ENCODE measurements around the gene GRID1.

The GRID1 gene

DNA sequence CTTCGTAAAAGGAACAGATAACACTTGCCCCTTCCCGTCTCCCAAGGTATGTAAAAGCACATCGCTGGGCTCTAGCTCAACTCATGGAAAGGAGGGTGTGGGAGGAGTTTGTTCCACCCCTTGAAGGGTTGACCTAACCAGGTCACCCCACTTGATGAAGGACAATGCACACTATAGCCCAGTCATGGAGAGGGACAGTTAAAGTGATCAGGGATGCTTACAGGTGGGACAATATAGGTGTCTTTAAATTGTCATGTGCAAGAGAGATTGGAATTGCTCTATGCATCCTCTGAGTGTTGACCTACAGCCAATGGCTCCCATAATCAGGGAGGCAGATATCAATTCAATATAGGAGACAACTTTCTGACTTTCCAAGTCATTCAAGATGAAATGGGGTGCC lies 448.2 kb downstream of the GRID1 start:
- ChIA-PET CTCF (interaction anchor here (0.6 to 0.7 kb wide), 2 partner anchors 76 to 442 kb away, joined by 3 read pairs; no protein-coding TSS in a partner anchor), POLR2A (no interaction called here)
- H3K4me1 ChIP-seq (ENCODE audit: control insufficient read depth, insufficient read depth, low read length): peaks cover 11% of the 10 kb centered on the region
- TF ChIP-seq ZNF76 (tag by site-specific recombination; IDR thresholded peaks at IDR 0.05; ENCODE audit: borderline replicate concordance, low read depth) (no peak), ZNF169 (tag by site-specific recombination; IDR thresholded peaks at IDR 0.05) (no peak), ZNF19 (tag by site-specific recombination; IDR thresholded peaks at IDR 0.05; ENCODE audit: low read depth) (no peak), ZNF560 (tag by site-specific recombination; IDR thresholded peaks at IDR 0.05; ENCODE audit: borderline replicate concordance) (no peak), ZNF514 (tag by site-specific recombination; IDR thresholded peaks at IDR 0.05) (no peak), BCL11B (tag by site-specific recombination; IDR thresholded peaks at IDR 0.05; ENCODE audit: low read depth) (no peak), ZNF600 (tag by site-specific recombination; IDR thresholded peaks at IDR 0.05) (no peak), ZNF223 (tag by site-specific recombination; IDR thresholded peaks at IDR 0.05) (no peak), GLIS1 (tag by site-specific recombination; IDR thresholded peaks at IDR 0.05) (no peak), GFI1B (tag by site-specific recombination; IDR thresholded peaks at IDR 0.05) (no peak), ZNF596 (tag by site-specific recombination; IDR thresholded peaks at IDR 0.05) (no peak), ZNF112 (tag by site-specific recombination; IDR thresholded peaks at IDR 0.05) (no peak)
- TF ChIP-seq, protein P1, sequence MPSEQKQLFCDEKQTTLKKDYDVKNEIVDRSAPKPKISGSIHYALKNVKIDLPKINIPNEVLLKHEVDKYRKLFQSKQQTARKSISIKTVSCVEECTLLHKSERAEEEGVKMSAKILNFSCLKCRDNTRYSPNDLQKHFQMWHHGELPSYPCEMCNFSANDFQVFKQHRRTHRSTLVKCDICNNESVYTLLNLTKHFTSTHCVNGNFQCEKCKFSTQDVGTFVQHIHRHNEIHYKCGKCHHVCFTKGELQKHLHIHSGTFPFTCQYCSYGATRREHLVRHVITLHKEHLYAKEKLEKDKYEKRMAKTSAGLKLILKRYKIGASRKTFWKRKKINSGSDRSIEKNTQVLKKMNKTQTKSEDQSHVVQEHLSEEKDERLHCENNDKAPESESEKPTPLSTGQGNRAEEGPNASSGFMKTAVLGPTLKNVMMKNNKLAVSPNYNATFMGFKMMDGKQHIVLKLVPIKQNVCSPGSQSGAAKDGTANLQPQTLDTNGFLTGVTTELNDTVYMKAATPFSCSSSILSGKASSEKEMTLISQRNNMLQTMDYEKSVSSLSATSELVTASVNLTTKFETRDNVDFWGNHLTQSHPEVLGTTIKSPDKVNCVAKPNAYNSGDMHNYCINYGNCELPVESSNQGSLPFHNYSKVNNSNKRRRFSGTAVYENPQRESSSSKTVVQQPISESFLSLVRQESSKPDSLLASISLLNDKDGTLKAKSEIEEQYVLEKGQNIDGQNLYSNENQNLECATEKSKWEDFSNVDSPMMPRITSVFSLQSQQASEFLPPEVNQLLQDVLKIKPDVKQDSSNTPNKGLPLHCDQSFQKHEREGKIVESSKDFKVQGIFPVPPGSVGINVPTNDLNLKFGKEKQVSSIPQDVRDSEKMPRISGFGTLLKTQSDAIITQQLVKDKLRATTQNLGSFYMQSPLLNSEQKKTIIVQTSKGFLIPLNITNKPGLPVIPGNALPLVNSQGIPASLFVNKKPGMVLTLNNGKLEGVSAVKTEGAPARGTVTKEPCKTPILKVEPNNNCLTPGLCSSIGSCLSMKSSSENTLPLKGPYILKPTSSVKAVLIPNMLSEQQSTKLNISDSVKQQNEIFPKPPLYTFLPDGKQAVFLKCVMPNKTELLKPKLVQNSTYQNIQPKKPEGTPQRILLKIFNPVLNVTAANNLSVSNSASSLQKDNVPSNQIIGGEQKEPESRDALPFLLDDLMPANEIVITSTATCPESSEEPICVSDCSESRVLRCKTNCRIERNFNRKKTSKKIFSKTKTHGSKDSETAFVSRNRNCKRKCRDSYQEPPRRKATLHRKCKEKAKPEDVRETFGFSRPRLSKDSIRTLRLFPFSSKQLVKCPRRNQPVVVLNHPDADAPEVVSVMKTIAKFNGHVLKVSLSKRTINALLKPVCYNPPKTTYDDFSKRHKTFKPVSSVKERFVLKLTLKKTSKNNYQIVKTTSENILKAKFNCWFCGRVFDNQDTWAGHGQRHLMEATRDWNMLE (tag by site-specific recombination; conservative IDR thresholded peaks at IDR 0.05; ENCODE audit: low read depth): no peak
- TF ChIP-seq, protein P2, sequence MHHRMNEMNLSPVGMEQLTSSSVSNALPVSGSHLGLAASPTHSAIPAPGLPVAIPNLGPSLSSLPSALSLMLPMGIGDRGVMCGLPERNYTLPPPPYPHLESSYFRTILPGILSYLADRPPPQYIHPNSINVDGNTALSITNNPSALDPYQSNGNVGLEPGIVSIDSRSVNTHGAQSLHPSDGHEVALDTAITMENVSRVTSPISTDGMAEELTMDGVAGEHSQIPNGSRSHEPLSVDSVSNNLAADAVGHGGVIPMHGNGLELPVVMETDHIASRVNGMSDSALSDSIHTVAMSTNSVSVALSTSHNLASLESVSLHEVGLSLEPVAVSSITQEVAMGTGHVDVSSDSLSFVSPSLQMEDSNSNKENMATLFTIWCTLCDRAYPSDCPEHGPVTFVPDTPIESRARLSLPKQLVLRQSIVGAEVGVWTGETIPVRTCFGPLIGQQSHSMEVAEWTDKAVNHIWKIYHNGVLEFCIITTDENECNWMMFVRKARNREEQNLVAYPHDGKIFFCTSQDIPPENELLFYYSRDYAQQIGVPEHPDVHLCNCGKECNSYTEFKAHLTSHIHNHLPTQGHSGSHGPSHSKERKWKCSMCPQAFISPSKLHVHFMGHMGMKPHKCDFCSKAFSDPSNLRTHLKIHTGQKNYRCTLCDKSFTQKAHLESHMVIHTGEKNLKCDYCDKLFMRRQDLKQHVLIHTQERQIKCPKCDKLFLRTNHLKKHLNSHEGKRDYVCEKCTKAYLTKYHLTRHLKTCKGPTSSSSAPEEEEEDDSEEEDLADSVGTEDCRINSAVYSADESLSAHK (tag by site-specific recombination; IDR thresholded peaks at IDR 0.05): no peak
- TF ChIP-seq, protein P3, sequence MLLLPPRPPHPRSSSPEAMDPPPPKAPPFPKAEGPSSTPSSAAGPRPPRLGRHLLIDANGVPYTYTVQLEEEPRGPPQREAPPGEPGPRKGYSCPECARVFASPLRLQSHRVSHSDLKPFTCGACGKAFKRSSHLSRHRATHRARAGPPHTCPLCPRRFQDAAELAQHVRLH (tag by site-specific recombination; IDR thresholded peaks at IDR 0.05): no peak
- TF ChIP-seq, protein P4, sequence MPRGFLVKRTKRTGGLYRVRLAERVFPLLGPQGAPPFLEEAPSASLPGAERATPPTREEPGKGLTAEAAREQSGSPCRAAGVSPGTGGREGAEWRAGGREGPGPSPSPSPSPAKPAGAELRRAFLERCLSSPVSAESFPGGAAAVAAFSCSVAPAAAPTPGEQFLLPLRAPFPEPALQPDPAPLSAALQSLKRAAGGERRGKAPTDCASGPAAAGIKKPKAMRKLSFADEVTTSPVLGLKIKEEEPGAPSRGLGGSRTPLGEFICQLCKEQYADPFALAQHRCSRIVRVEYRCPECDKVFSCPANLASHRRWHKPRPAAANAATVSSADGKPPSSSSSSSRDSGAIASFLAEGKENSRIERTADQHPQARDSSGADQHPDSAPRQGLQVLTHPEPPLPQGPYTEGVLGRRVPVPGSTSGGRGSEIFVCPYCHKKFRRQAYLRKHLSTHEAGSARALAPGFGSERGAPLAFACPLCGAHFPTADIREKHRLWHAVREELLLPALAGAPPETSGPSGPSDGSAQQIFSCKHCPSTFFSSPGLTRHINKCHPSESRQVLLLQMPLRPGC (tag by site-specific recombination; IDR thresholded peaks at IDR 0.05): no peak
- H3K4me3 ChIP-seq (ENCODE audit: low read depth, low read length): no peak overlapping the region
- no peak overlapping the region for H3K27ac ChIP-seq (ENCODE audit: extremely low read depth, low read depth, low read length)
- no peaks in the 10 kb centered on the region for H3K36me3 ChIP-seq (ENCODE audit: control insufficient read depth in 2 of 2, insufficient read depth in 1 of 2, low read length in 2 of 2)
- H3K9me3 ChIP-seq (ENCODE audit: control insufficient read depth, insufficient read depth, low read depth, low read length): no peaks in the 10 kb centered on the region

DNA sequence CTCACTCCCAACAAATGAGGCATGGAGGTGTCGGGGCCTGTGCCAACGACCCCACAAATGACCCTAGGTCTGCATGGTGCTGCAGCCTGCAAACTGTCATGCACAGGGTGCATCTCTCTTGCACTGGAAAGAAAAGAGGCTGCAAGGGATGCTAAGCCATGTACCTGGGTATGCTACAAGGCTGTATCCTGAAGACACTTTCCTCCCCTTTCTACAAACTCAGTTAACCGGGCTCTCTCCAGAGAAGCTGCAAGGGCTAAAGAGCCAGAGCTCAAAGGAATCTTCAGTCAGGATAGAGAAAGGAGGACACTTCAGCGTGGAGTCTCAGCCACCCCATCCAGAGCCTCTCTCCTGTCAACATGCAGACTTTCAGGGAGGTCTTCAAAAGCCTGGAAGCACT lies 449.0 kb downstream of the GRID1 start:
- CTCF ChIA-PET: interaction anchor here (0.7 to 0.8 kb wide), 3 partner anchors 61 to 306 kb away, joined by 3 to 4 read pairs (median 3); no protein-coding TSS in a partner anchor
- POLR2A ChIA-PET: no interaction called here
- TF ChIP-seq ZNF416 (tag by site-specific recombination; IDR thresholded peaks at IDR 0.05): no peak
- TF ChIP-seq ZNF555 (tag by site-specific recombination; conservative IDR thresholded peaks at IDR 0.05): no peak
- no peak for TF ChIP-seq ZBTB21 (tag by site-specific recombination; IDR thresholded peaks at IDR 0.05)
- no peak for TF ChIP-seq ZNF785 (tag by site-specific recombination; IDR thresholded peaks at IDR 0.05)
- TF ChIP-seq ZSCAN23 (tag by site-specific recombination; IDR thresholded peaks at IDR 0.05): no peak
- no peak for TF ChIP-seq ZNF23 (tag by site-specific recombination; IDR thresholded peaks at IDR 0.05; ENCODE audit: borderline replicate concordance)
- TF ChIP-seq ZNF112 (tag by site-specific recombination; IDR thresholded peaks at IDR 0.05): no peak
- H3K36me3 ChIP-seq (ENCODE audit: control insufficient read depth in 2 of 2, insufficient read depth in 1 of 2, low read length in 2 of 2): no peaks in the 10 kb centered on the region
- H3K4me1 ChIP-seq (ENCODE audit: control insufficient read depth, insufficient read depth, low read length): peaks cover 11% of the 10 kb centered on the region
- H3K4me3 ChIP-seq (ENCODE audit: low read depth, low read length): no peak overlapping the region
- H3K27ac ChIP-seq (ENCODE audit: extremely low read depth, low read depth, low read length): no peak overlapping the region
- H3K9me3 ChIP-seq (ENCODE audit: control insufficient read depth, insufficient read depth, low read depth, low read length): no peaks in the 10 kb centered on the region
